ENCODE measurements around the gene DCLK1.

- TF ChIP-seq POLR2A (IDR thresholded peaks at IDR 0.05; ENCODE audit: low read length) (no peak), GATA1 (IDR thresholded peaks at IDR 0.05; ENCODE audit: low read depth, low read length) (no peak)
These were observed 280.6 kb downstream of the DCLK1 start for GRCh38 chr13:35850569-35850968.

Data from erythroblast (primary cell).